HS-5 (cell line): ENCODE results near the gene SEC24C.

Experiments
- DNase-seq: peaks from one replicate; pipeline ENCODE4 v3.0.0-alpha.2; 2012; ENCODE audit warnings: low read depth

Gene SEC24C

GRCh38 chr10:73814276-73814895, 70.2 kb downstream of the SEC24C start:
- DNase-seq: no peak

- DNase-seq: no peak
These were observed 70.9 kb downstream of the SEC24C start for GRCh38 chr10:73814896-73815718.

- DNase-seq: no peak
These were observed 71.5 kb downstream of the SEC24C start for GRCh38 chr10:73815719-73816030.

GRCh38 chr10:73816917-73817729, 73.0 kb downstream of the SEC24C start:
- no peak for DNase-seq

- no peak for DNase-seq
These were observed 73.7 kb downstream of the SEC24C start for GRCh38 chr10:73817826-73818225.

GRCh38 chr10:73818402-73818801, 74.2 kb downstream of the SEC24C start:
- no peak for DNase-seq

- DNase-seq: no peak
These were observed 74.9 kb downstream of the SEC24C start for GRCh38 chr10:73819081-73819480.

- DNase-seq: no peak
These were observed 75.4 kb downstream of the SEC24C start for GRCh38 chr10:73819513-73820093.
